Kidney (tissue), 14 donors: Measurements from ENCODE around the gene SUMO3. TPM values are rescaled to one million over a fixed set of nuclear protein-coding genes. Genes with fewer than 3 reads are reported as not detected.

Source experiments
- DNase-seq, 5 donors: peaks; one replicate each; pipeline ENCODE4 v3.0.0-alpha.2; 2013 to 2020
- FAIRE-seq: peaks from 2 replicates; lab custom pipeline; 2012; peaks lifted over from hg19 to GRCh38; lab: Jason Lieb, UNC
- H3K27ac ChIP-seq, 2 donors: one replicate each; pipeline ENCODE4 v1.7.0; 2013; ENCODE audit warnings: low read depth in 2 of 2, low read length in 2 of 2, inconsistent platforms in 1 of 2
- H3K27me3 ChIP-seq: one replicate; pipeline ENCODE4 v1.7.1; 2013; ENCODE audit warnings: low read length, inconsistent platforms; ENCODE audit not compliant: control insufficient read depth, insufficient read depth
- H3K36me3 ChIP-seq, 3 donors: one replicate each; pipeline versions ENCODE4 v1.7.0 to v1.7.1; 2013; ENCODE audit warnings: low read length in 3 of 3, control low read depth in 1 of 3, inconsistent platforms in 1 of 3; ENCODE audit not compliant: insufficient read depth in 3 of 3, control insufficient read depth in 2 of 3
- H3K4me1 ChIP-seq, 3 donors: one replicate each; pipeline versions ENCODE4 v1.7.0 to v1.7.1; 2013; ENCODE audit warnings: low read length in 3 of 3, inconsistent platforms in 1 of 3, low read depth in 1 of 3; ENCODE audit not compliant: control insufficient read depth in 2 of 3, insufficient read depth in 2 of 3
- H3K4me3 ChIP-seq, 3 donors: one replicate each; pipeline versions ENCODE4 v1.7.0 to v1.8.1; 2013; ENCODE audit warnings: low read length in 3 of 3, control low read depth in 1 of 3, inconsistent platforms in 1 of 3
- H3K9ac ChIP-seq, 3 donors: one replicate each; pipeline versions ENCODE4 v1.7.0 to v1.7.1; 2013; ENCODE audit warnings: low read length in 3 of 3, control low read depth in 1 of 3, inconsistent platforms in 1 of 3
- H3K9me3 ChIP-seq, 3 donors: one replicate each; pipeline versions ENCODE4 v1.7.0 to v1.7.1; 2013; ENCODE audit warnings: low read length in 3 of 3, control low read depth in 1 of 3, inconsistent platforms in 1 of 3; ENCODE audit not compliant: control insufficient read depth in 2 of 3, insufficient read depth in 1 of 3
- CTCF ChIP-seq: IDR thresholded peaks from 3 replicates; pipeline ENCODE4 v1.5.1; 2012; ENCODE audit warnings: mild to moderate bottlenecking, moderate library complexity, borderline replicate concordance; ENCODE audit not compliant: insufficient read depth; ENCODE audit errors: extremely low read depth
- intact Hi-C: fragments of 100-400 bp; cut with DNase I; formaldehyde crosslinking; loops from one replicate; pipeline ENCODE4 v1.11.1; 2022
- polyA plus RNA-seq: library from polyadenylated mRNA; stranded (reverse); fragments of 350-450 nt; fragmentation: Illumina TruSeq; extraction: RNeasy Lipid Tissue Mini Kit (QIAGEN cat#74804); gene quantifications from one replicate; pipeline ENCODE4 v1.2.3, GENCODE V29; 2014; ENCODE audit warnings: low read depth, low replicate concordance; ENCODE audit not compliant: insufficient read depth
- total RNA-seq: library from RNA; stranded (reverse); fragmentation: NEBNext Ultra II Directional; extraction: Animal tissue kit (Norgen Biotek cat#: 25700); gene quantifications from one replicate; pipeline ENCODE4 v1.2.1, GENCODE V29; 2021
- donor health status: control.
- donor health status: control.
- donor health status: control.
- donor health status: control.
- donor health status: control.
- donor health status: DM: yes; HTN: yes; CAD: no.
- donor health status: Normal renal cell carcinoma (clear cell type).

The SUMO3 gene
- total and polyA plus RNA-seq, 2 donors from 2014 or later: 88.6 to 89.9 TPM

- Histone ChIP-seq H3K36me3 (no peaks in the 10 kb centered on the region), H3K4me3 (no peak overlapping the region), H3K4me1 (no peaks in the 10 kb centered on the region), H3K27ac (no peak overlapping the region), H3K27me3 (no peaks in the 10 kb centered on the region), H3K9me3 (no peaks in the 10 kb centered on the region), H3K9ac (no peak overlapping the region)
- TF ChIP-seq CTCF: no peak
- FAIRE-seq (no peak), DNase-seq (peak in 1 of 5 donors; percentile 56)
- intact Hi-C loops: no loop called here
Measured at GRCh38 chr21:44761747-44762208, 56.1 kb downstream of the SUMO3 start.

DNA sequence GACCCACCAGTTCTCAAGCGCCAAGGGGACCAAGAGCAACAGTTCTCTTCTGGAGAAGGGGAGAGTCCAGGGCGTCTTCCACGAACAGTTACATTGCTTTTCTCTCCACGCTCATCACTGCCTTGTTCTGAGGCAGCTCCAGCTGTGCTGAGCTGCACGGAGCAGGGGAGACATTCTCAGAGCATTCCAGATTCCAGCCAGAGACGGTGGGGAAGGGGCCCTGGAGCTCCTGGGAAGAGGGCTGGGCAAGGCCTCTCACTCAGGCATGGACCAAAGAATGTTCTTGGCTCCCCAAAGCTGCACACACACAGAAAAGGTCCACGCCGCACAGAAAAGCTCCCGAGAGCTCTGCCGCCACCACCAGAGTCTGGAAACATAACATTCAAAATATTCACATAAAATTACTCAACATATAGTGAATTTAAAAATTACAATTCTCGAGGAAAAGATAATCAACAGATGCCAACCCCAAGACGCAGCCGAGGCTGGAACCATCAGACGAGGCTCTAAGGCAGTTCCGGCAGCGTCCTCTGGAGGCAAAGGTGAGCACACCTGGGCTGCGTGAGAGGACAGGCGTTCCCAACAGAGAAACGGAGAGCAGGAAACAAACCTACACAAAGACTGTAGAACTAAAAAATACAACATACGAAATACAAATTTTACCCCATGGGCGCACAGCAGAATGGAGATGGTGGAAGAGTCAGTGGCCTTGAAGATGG, 56.7 kb downstream of the SUMO3 start:
- no peaks in the 10 kb centered on the region for H3K36me3 ChIP-seq
- no peak for DNase-seq
- no peak overlapping the region for H3K9ac ChIP-seq
- intact Hi-C loops: no loop called here
- no peak overlapping the region for H3K27ac ChIP-seq
- H3K9me3 ChIP-seq: no peaks in the 10 kb centered on the region
- FAIRE-seq: no peak
- no peaks in the 10 kb centered on the region for H3K4me1 ChIP-seq
- H3K27me3 ChIP-seq: no peaks in the 10 kb centered on the region
- no peak overlapping the region for H3K4me3 ChIP-seq
- no peak for TF ChIP-seq CTCF

DNA sequence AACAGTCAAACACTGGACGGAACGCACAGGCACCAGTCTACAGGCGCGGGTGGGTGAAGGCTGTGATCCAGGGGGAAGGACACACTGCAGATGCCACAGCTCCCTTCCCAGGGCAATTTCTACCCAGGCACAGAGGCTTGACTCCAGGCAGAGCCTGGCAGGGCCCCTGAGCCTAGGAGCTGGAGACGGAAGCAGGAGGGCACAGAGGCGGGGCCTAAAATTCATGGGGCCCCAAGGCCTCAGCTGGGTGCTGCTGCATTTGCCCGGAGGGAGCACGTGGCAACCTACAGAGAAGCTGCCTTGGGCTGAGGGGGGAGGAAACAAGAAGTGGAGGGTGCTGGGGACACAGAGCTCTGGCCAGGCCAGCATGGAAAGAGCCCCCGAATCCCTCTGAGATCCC, 57.5 kb downstream of the SUMO3 start:
- FAIRE-seq (no peak), DNase-seq (no peak)
- no peaks in the 10 kb centered on the region for H3K9me3 ChIP-seq
- intact Hi-C loops: no loop called here
- H3K9ac ChIP-seq: no peak overlapping the region
- no peaks in the 10 kb centered on the region for H3K4me1 ChIP-seq
- H3K36me3 ChIP-seq: no peaks in the 10 kb centered on the region
- H3K4me3 ChIP-seq: no peak overlapping the region
- H3K27me3 ChIP-seq: no peaks in the 10 kb centered on the region
- no peak overlapping the region for H3K27ac ChIP-seq
- no peak for TF ChIP-seq CTCF
